ENCODE results near the gene DAD1. TPM values are rescaled to one million over a fixed set of nuclear protein-coding genes. Genes with fewer than 3 reads are reported as not detected.
"Not testable (repeated sequence)": the region's sequence is repeated elsewhere in the genome, so short reads cannot be mapped to it uniquely, and the experiment has no call there.

The DAD1 gene
- total RNA-seq, 2 donors from 2014 or later: 165 to 188 TPM

- Mint-ChIP-seq H3K27ac (peak overlapping the region; percentile 38), H3K27me3 (ENCODE audit: low read depth) (no peaks in the 10 kb centered on the region), H3K9me3 (no peaks in the 10 kb centered on the region)
These were observed 8.2 kb upstream of the DAD1 start for GRCh38 chr14:22597265-22597664.

GRCh38 chr14:22596354-22596879 lies 7.4 kb upstream of the DAD1 start:
- no peak overlapping the region for H3K27ac Mint-ChIP-seq
- no peak for DNase-seq
- H3K9me3 Mint-ChIP-seq: no peaks in the 10 kb centered on the region
- H3K27me3 Mint-ChIP-seq (ENCODE audit: low read depth): no peaks in the 10 kb centered on the region
- H3K4me3 Mint-ChIP-seq: no peak overlapping the region
- no peak for ATAC-seq (replicated peaks in 1 of 2)
- peaks cover 58% of the 10 kb centered on the region for H3K4me1 Mint-ChIP-seq (ENCODE audit: low read depth)
- peaks cover 2 to 3% of the 10 kb centered on the region in 2 donors for H3K36me3 Mint-ChIP-seq (ENCODE audit: insufficient read depth in 2 of 2)

More at GRCh38 chr14:22597265-22597664, 8.2 kb upstream of the DAD1 start:
- Mint-ChIP-seq H3K4me1 (ENCODE audit: low read depth) (peaks cover 58% of the 10 kb centered on the region), H3K36me3 (ENCODE audit: insufficient read depth in 2 of 2) (peaks cover 5% of the 10 kb centered on the region in 2 donors), H3K4me3 (peak overlapping the region; percentile 95)
- ATAC-seq (replicated peaks in 1 of 2): no peak
- DNase-seq: no peak

DNA sequence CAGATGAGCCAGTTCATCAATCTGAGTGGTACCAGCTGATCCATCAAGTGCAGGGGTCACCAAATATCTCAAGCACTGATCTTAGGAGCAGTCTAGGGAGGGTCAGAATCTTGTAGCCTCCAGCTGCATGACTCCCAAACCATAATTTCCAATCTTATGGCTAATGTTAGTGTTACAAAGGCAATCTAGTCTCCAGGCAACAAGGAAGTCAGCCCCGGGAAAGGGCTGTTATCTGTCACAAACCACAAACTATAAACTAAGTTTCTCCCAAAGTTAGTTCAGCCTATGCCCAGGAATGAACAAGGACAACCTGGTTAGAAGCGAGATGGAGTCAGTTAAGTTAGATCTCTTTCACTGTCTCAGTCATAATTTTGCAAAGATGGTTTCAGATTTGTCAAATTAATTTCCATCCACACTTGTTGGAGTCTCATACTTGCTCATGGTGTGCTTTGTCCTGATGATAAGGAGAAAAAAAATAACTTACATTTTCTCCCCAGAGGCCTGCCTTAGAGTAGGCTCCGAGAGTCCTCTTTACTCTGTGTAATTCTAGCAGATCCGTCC lies 5.2 kb upstream of the DAD1 start:
- Mint-ChIP-seq H3K36me3 (ENCODE audit: insufficient read depth in 2 of 2) (peaks cover 2 to 3% of the 10 kb centered on the region in 2 donors), H3K9me3 (no peaks in the 10 kb centered on the region), H3K4me1 (ENCODE audit: low read depth) (peaks cover 67% of the 10 kb centered on the region), H3K4me3 (no peak overlapping the region), H3K27ac (no peak overlapping the region), H3K27me3 (ENCODE audit: low read depth) (no peaks in the 10 kb centered on the region)
- ATAC-seq (replicated peaks in 1 of 2): no peak
- no peak for DNase-seq

- Mint-ChIP-seq H3K4me3 (no peak overlapping the region), H3K36me3 (ENCODE audit: insufficient read depth in 2 of 2) (peaks cover 2% of the 10 kb centered on the region in 2 donors), H3K4me1 (ENCODE audit: low read depth) (peaks cover 64% of the 10 kb centered on the region), H3K27me3 (ENCODE audit: low read depth) (no peaks in the 10 kb centered on the region), H3K9me3 (no peaks in the 10 kb centered on the region), H3K27ac (no peak overlapping the region)
- ATAC-seq (replicated peaks in 1 of 2) (no peak), DNase-seq (no peak)
These were observed 4.6 kb upstream of the DAD1 start for GRCh38 chr14:22593601-22594000.

DNA sequence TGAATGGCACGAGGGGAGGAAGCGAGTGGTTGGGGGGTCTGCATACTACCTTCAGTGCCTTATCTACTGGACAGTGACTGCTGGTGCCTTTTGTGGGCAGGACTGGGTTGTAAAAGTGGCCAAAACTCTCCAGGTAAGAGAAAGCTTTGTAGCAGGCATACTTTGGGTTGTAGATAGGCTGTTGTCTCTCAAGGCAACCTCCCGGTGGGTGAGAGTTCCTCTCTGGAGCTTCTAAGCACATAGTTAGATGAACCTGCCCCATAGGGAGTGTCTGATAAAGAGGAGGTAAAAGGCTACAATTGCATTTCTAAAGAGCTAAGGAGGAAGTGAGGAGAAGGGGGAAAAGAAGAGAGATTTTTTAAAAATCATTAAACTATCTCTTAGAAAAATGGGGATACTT lies 4.2 kb upstream of the DAD1 start:
- Mint-ChIP-seq H3K36me3 (ENCODE audit: insufficient read depth in 2 of 2) (peaks cover 0 to 2% of the 10 kb centered on the region in 2 donors), H3K9me3 (no peaks in the 10 kb centered on the region), H3K4me3 (no peak overlapping the region), H3K27me3 (ENCODE audit: low read depth) (no peaks in the 10 kb centered on the region), H3K27ac (no peak overlapping the region), H3K4me1 (ENCODE audit: low read depth) (peaks cover 62% of the 10 kb centered on the region)
- no peak for DNase-seq
- ATAC-seq (replicated peaks in 1 of 2): no peak

DNA sequence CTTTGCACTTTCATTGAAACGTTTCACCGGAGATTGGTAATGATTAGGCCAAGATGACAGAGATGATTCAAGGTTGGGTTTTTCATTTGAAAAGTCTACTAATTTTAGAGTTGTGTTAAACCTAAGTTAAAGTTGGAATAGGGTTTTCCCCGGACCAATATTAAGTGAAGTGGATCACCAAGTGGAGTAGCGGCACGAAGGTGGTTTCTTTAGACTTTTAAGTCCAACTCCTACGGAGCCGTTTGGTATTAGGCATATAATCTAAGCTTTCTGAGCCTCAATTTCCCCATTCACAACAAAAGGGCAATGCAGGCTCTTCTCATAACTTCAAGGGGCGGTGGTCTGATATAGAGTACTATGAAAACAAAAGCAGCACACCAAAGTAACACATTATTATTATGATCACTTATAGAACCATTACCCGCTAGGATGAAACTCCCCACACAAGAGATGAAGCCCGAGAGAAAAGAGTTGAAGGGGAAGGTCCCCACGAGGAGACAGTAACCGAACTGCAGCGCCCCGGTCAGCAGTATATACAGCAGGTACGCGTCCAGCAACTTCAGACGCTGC lies 413 bp downstream of the DAD1 start:
- H3K4me1 Mint-ChIP-seq (ENCODE audit: low read depth): peaks cover 91% of the 10 kb centered on the region

GRCh38 chr14:22587677-22588422 lies 1.2 kb downstream of the DAD1 start:
- H3K4me1 Mint-ChIP-seq (ENCODE audit: low read depth): peaks cover 91% of the 10 kb centered on the region
- peak in 1 of 2 donors; percentile 10 for ATAC-seq (replicated peaks in 1 of 2)
- H3K27me3 Mint-ChIP-seq (ENCODE audit: low read depth); H3K9me3 Mint-ChIP-seq; DNase-seq: not testable (repeated sequence)
- peak overlapping the region; percentile 97 for H3K27ac Mint-ChIP-seq
- H3K4me3 Mint-ChIP-seq: peak overlapping the region; percentile 88 to 99
- H3K36me3 Mint-ChIP-seq (ENCODE audit: insufficient read depth in 2 of 2): peaks cover 7 to 18% of the 10 kb centered on the region in 2 donors

More for the DNA sequence above, 413 bp downstream of the DAD1 start:
- ATAC-seq (replicated peaks in 1 of 2): peak; percentile 26 to 30
- Mint-ChIP-seq H3K9me3 (no peaks in the 10 kb centered on the region), H3K4me3 (peak overlapping the region; percentile 88 to 99), H3K27me3 (ENCODE audit: low read depth) (no peaks in the 10 kb centered on the region), H3K27ac (peak overlapping the region; percentile 97), H3K36me3 (ENCODE audit: insufficient read depth in 2 of 2) (peaks cover 6 to 15% of the 10 kb centered on the region in 2 donors)
- DNase-seq: peak in 1 of 2 donors; percentile 21

- Mint-ChIP-seq H3K27me3 (ENCODE audit: low read depth) (no peaks in the 10 kb centered on the region), H3K27ac (peak overlapping the region; percentile 97), H3K4me1 (ENCODE audit: low read depth) (peaks cover 91% of the 10 kb centered on the region), H3K36me3 (ENCODE audit: insufficient read depth in 2 of 2) (peaks cover 7 to 21% of the 10 kb centered on the region in 2 donors), H3K9me3 (no peaks in the 10 kb centered on the region), H3K4me3 (peak overlapping the region; percentile 88 to 99)
- ATAC-seq (replicated peaks in 1 of 2): no peak
- no peak for DNase-seq
These were observed 1.8 kb downstream of the DAD1 start for GRCh38 chr14:22587247-22587646.

- peak overlapping the region; percentile 97 for H3K27ac Mint-ChIP-seq
- H3K36me3 Mint-ChIP-seq (ENCODE audit: insufficient read depth in 2 of 2): peaks cover 7 to 29% of the 10 kb centered on the region in 2 donors
- DNase-seq (peak in 1 of 2 donors; percentile 25), ATAC-seq (replicated peaks in 1 of 2) (peak; percentile 52 to 70)
- peaks cover 85% of the 10 kb centered on the region for H3K4me1 Mint-ChIP-seq (ENCODE audit: low read depth)
- no peaks in the 10 kb centered on the region for H3K9me3 Mint-ChIP-seq
- H3K4me3 Mint-ChIP-seq: peak overlapping the region; percentile 86 to 88
- no peaks in the 10 kb centered on the region for H3K27me3 Mint-ChIP-seq (ENCODE audit: low read depth)
These were observed 5.0 kb downstream of the DAD1 start for GRCh38 chr14:22583994-22584393.

DNA sequence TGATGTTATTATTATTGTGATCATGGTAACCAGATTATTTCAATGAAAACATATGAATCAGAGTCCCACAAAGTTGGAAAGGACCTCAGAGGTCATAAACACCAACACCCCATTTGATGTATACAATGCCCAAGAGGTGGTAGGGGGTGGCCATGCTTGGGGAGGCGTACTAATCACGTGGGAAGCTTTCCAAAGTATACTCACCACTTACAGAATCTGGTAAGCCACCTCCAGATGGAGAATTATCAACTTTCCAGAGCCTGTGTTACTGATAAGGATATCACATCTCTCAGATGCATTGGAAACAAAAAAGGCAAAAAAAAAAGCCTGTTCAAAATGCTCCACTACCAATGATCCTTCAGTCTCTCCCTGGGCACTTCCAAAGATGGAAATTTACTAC lies 8.4 kb downstream of the DAD1 start:
- DNase-seq (no peak), ATAC-seq (replicated peaks in 1 of 2) (no peak)
- H3K27ac Mint-ChIP-seq: no peak overlapping the region
- H3K4me1 Mint-ChIP-seq (ENCODE audit: low read depth): peaks cover 85% of the 10 kb centered on the region
- no peaks in the 10 kb centered on the region for H3K27me3 Mint-ChIP-seq (ENCODE audit: low read depth)
- peaks cover 8 to 30% of the 10 kb centered on the region in 2 donors for H3K36me3 Mint-ChIP-seq (ENCODE audit: insufficient read depth in 2 of 2)
- H3K9me3 Mint-ChIP-seq: no peaks in the 10 kb centered on the region
- no peak overlapping the region for H3K4me3 Mint-ChIP-seq

DNA sequence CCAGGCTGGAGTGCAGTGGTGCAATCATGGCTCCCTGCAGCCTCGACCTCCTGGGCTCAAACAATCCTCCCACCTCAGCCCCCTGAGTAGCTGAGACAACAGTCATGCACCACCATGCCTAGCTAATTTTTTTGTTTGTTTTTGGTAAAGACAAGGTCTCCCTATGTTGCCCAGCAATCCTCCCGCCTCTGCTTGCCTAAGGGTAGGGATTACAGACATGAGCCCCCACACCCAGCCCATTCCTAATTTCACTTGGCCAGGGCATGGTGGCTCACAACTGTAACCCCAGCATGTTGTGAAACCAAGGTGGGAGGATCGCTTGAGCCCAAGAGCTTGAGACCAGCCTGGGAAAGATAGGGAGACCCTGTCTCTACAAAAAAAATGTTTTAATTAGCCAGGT lies 9.1 kb downstream of the DAD1 start:
- DNase-seq (no peak), ATAC-seq (replicated peaks in 1 of 2) (no peak)
- Mint-ChIP-seq H3K4me1 (ENCODE audit: low read depth) (peaks cover 77% of the 10 kb centered on the region), H3K4me3 (no peak overlapping the region), H3K27ac (no peak overlapping the region), H3K36me3 (ENCODE audit: insufficient read depth in 2 of 2) (peaks cover 5 to 25% of the 10 kb centered on the region in 2 donors), H3K27me3 (ENCODE audit: low read depth) (no peaks in the 10 kb centered on the region), H3K9me3 (no peaks in the 10 kb centered on the region)

- H3K4me3 Mint-ChIP-seq: peak overlapping the region; percentile 62 to 69
- peak overlapping the region; percentile 72 for H3K27ac Mint-ChIP-seq
- no peaks in the 10 kb centered on the region for H3K27me3 Mint-ChIP-seq (ENCODE audit: low read depth)
- DNase-seq (no peak), ATAC-seq (replicated peaks in 1 of 2) (no peak)
- peaks cover 5 to 28% of the 10 kb centered on the region in 2 donors for H3K36me3 Mint-ChIP-seq (ENCODE audit: insufficient read depth in 2 of 2)
- H3K9me3 Mint-ChIP-seq: no peaks in the 10 kb centered on the region
- peaks cover 77% of the 10 kb centered on the region for H3K4me1 Mint-ChIP-seq (ENCODE audit: low read depth)
These were observed 9.8 kb downstream of the DAD1 start for GRCh38 chr14:22579236-22579635.

DNA sequence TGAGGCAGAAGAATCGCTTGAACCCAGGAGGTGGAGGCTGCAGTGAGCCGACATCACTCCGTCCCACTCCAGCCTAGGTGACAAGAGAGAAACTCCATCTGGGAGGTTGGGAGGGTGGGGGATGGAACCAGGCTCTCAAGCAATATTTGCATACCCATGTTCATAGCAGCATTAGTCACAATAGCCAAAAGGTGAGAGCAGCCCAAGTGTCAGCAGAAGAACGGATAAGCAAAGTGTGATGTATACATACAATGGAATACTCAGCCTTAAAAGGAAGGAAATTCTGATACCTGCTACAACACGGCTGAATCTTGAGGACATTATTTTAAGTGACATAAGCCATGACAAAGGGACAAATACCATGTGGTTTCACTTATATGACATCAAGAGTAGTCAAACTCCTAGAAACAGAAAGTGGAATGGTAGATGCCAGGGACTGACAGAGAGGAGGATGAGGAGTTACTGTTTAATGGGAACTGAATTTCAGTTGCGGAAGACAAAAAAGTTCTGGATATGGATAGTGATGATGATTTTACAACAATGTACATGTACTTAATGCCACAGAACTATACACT lies 11.6 kb downstream of the DAD1 start:
- peaks cover 77% of the 10 kb centered on the region for H3K4me1 Mint-ChIP-seq (ENCODE audit: low read depth)
- DNase-seq: no peak
- H3K4me3 Mint-ChIP-seq: peak overlapping the region; percentile 17 to 45
- ATAC-seq (replicated peaks in 1 of 2): peak; percentile 34 to 45
- no peaks in the 10 kb centered on the region for H3K9me3 Mint-ChIP-seq
- H3K27me3 Mint-ChIP-seq (ENCODE audit: low read depth): no peaks in the 10 kb centered on the region
- H3K27ac Mint-ChIP-seq: peak overlapping the region; percentile 7
- peaks cover 8 to 30% of the 10 kb centered on the region in 2 donors for H3K36me3 Mint-ChIP-seq (ENCODE audit: insufficient read depth in 2 of 2)

All from activated T-cell treated with anti-CD3 and anti-CD28 coated beads, Interleukin-2, amount 50 U/mL, for 72 hours (primary cell).